Ishikawa (cell line): ENCODE data around the gene ICAM1.

Experiments
- CEBPB ChIP-seq: IDR thresholded peaks from 2 replicates; pipeline ENCODE4 v1.6.1; 2012
- CREB1 ChIP-seq: IDR thresholded peaks from 2 replicates; pipeline ENCODE4 v1.6.1; 2012; ENCODE audit warnings: low read depth
- EGR1 ChIP-seq: IDR thresholded peaks from 2 replicates; pipeline ENCODE4 v1.6.1; 2012
- EP300 ChIP-seq: IDR thresholded peaks from 2 replicates; pipeline ENCODE4 v1.6.1; 2012; ENCODE audit warnings: borderline replicate concordance
- FOXM1 ChIP-seq: IDR thresholded peaks from 2 replicates; pipeline ENCODE4 v1.6.1; 2012; ENCODE audit warnings: low read depth, borderline replicate concordance
- NFIC ChIP-seq: IDR thresholded peaks from 2 replicates; pipeline ENCODE4 v1.6.1; 2012
- RAD21 ChIP-seq: IDR thresholded peaks from 2 replicates; pipeline ENCODE4 v1.6.1; 2012; ENCODE audit warnings: low read depth
- REST ChIP-seq: IDR thresholded peaks from 2 replicates; pipeline ENCODE4 v1.6.1; 2012; ENCODE audit warnings: low read depth, mild to moderate bottlenecking
- TAF1 ChIP-seq: IDR thresholded peaks from 2 replicates; pipeline ENCODE4 v1.6.1; 2012; ENCODE audit warnings: low read depth, mild to moderate bottlenecking
- TCF12 ChIP-seq: IDR thresholded peaks from 2 replicates; pipeline ENCODE4 v1.6.1; 2012; ENCODE audit warnings: low read depth
- TEAD4 ChIP-seq: IDR thresholded peaks from 2 replicates; pipeline ENCODE4 v1.6.1; 2012
- USF1 ChIP-seq: IDR thresholded peaks from 2 replicates; pipeline ENCODE4 v1.6.1; 2012
- YY1 ChIP-seq: IDR thresholded peaks from 2 replicates; pipeline ENCODE4 v1.6.1; 2012; ENCODE audit warnings: low read depth
- ZBTB7A ChIP-seq: IDR thresholded peaks from 2 replicates; pipeline ENCODE4 v1.6.1; 2012; ENCODE audit warnings: low read depth
- TF ChIP-seq, protein P1 (sequence below): IDR thresholded peaks from 2 replicates; pipeline ENCODE4 v1.6.1; 2012

The ICAM1 gene

GRCh38 chr19:10228920-10229319, 42.0 kb upstream of the ICAM1 start:
- TF ChIP-seq RAD21 = peak; percentile 19; the same call in 1 of the 2 replicates
- TF ChIP-seq, protein P1, sequence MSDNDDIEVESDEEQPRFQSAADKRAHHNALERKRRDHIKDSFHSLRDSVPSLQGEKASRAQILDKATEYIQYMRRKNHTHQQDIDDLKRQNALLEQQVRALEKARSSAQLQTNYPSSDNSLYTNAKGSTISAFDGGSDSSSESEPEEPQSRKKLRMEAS = no peak

DNA sequence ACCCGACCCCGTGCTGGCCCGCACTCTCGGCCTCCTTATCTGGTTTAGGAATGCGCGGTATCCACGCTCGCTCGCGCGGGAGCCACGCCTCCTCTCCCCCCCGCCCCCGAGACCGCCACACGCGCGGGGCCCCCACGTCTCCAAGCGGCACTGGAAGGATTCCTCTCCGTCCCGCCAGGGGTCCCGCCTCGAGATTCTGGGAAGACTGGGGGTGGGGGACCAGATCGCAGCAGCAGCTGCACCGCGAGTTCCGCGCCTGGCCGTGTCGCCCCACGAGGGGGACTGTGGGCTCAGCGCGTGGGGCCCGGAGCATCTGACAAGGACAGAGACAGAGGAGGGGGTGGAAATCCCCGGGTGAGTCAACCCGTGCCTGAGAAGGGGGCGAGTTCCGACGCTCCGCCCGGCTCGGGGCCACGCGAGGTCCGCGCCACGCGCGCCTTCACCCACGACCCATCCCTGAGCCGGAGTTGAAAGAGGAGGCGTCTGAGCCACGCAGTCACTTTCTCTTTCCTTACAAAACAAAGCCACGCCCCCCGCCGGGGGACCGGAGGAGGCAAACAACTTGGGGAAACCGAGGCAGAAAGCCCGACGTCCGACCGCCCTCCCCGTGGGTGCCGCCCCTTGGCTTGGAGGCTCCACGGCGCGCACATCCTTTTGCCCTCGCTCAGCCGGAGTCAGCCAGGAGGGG, 40.6 kb upstream of the ICAM1 start:
- TF ChIP-seq, protein P1 = no peak
- peak; percentile 33; the same call in 1 of the 2 replicates for TF ChIP-seq ZBTB7A

DNA sequence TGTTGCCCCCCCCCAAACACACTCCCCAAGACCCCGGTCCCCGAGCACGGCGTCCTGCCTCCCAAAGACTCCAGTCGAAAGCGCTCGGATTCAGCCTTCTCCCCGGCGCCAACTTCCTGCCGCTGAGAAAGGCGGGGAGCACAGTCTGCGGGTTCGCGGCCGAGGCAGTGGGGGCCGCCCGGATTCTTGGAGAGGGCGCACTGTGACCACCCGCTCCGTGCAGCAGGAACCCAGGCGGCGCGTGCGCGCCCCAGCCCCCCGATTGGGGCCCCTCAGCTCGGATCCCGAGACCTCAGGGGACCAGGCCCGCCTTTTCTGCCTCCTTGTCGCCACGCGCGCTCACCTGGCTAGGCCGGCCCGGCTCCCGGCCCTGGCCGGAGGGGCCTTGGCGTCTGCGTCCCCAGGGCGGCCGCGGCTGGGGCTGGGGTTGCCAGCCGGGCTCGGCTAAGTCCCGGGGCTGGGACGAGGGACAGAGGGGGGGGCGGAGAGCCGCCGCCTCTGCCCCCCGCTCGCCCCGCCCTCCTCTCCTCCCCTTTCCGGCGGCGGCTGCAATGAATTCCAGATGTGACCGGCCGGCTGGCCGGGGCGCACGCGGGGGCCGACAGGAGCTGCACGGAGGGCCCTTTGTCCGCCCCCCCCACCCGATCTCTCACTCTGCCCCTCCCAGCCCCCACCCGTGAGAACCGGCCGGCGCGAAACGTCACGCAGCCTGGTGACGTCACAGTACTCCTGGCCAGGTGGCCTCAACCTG, 39.9 kb upstream of the ICAM1 start, which contains the start of gene S1PR2:
S1PR2 (minus strand) TSS at position 471 of the 751 bp plus-strand sequence. CDS start 6,426 bp downstream, outside the sequence.
- TF ChIP-seq CEBPB (no peak), TEAD4 (no peak), CREB1 (peak; percentile 71), ZBTB7A (peak; percentile 33), EGR1 (0 out of 2 replicates have a peak, but pooled peaks have one; percentile 17), EP300 (no peak), USF1 (no peak), RAD21 (no peak)

- no peak for TF ChIP-seq RAD21
- TF ChIP-seq REST = no peak
- no peak for TF ChIP-seq USF1
- no peak for TF ChIP-seq FOXM1
- TF ChIP-seq, protein P1 = no peak
- TF ChIP-seq EP300 = no peak
- no peak for TF ChIP-seq TEAD4
- TF ChIP-seq ZBTB7A = no peak
- TF ChIP-seq EGR1 = no peak
- no peak for TF ChIP-seq TAF1
- TF ChIP-seq NFIC = no peak
- no peak for TF ChIP-seq TCF12
- no peak for TF ChIP-seq CREB1
- TF ChIP-seq YY1 = no peak
- no peak for TF ChIP-seq CEBPB
Observed at GRCh38 chr19:10231612-10232228, 39.2 kb upstream of the ICAM1 start.

DNA sequence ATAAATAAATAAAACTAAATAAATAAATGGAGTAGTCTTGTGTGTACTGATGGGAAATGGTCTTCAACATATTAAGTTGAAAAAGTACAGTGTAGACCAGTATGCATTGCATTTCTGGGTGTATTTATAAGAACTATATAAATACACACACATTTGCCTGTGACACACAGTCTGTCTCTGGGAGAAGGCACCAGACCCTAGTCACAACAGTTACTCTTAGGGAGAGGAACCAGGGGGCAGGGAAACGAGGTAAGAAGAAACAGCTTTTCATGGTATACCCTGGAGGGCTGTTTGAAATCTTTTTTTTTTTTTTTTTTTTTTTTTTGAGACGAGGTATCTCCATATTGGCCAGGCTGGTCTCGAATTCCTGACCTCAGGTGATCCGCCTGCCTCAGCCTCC, 37.0 kb upstream of the ICAM1 start:
- TF ChIP-seq REST (no peak), RAD21 (no peak), ZBTB7A (no peak), TCF12 (no peak), TEAD4 (no peak), CEBPB (no peak), EGR1 (no peak), USF1 (no peak), FOXM1 (no peak), TAF1 (no peak), NFIC (no peak), CREB1 (no peak), YY1 (no peak), EP300 (no peak)
- TF ChIP-seq, protein P1 = no peak
